ENCODE data around the gene FUS.

Gene FUS

GRCh38 chr16:31200821-31201568 lies 21.1 kb downstream of the FUS start:
- peak overlapping the region; percentile 66; the same call in 1 of the 2 replicates for H3K9ac ChIP-seq (ENCODE audit: low read length)
- no peaks in the 10 kb centered on the region for H3K27me3 ChIP-seq (ENCODE audit: insufficient read depth, low read length)
- H3K4me2 ChIP-seq (ENCODE audit: low read length) = peak overlapping the region; percentile 87
- H3K27ac ChIP-seq (ENCODE audit: low read depth, low read length, poor library complexity, severe bottlenecking) = peak overlapping the region; percentile 3
- H4K20me1 ChIP-seq (ENCODE audit: insufficient read depth, low read length) = no peaks in the 10 kb centered on the region
- H3K79me2 ChIP-seq (ENCODE audit: insufficient read depth, low read length) = no peaks in the 10 kb centered on the region
- 0 out of 2 replicates have a peak, but pooled peaks cover 17% of the 10 kb centered on the region for H3F3A ChIP-seq (ENCODE audit: insufficient read depth, low read length)
- TF ChIP-seq EZH2 (IDR thresholded peaks at IDR 0.05; ENCODE audit: borderline replicate concordance, low read length) (no peak), CTCF (IDR thresholded peaks at IDR 0.05; ENCODE audit: low read length) (peak; percentile 23; the same call in 1 of the 2 replicates)
- H2AFZ ChIP-seq (ENCODE audit: low read length) = no peak overlapping the region
- H3K9me2 ChIP-seq (ENCODE audit: low read depth, low read length) = no peaks in the 10 kb centered on the region
- H3K4me1 ChIP-seq (ENCODE audit: insufficient read depth, low read length, severe bottlenecking) = peaks cover 25% of the 10 kb centered on the region
- no peaks in the 10 kb centered on the region for H3K9me3 ChIP-seq (ENCODE audit: low read length)
- H3K36me3 ChIP-seq (ENCODE audit: insufficient read depth, low read length) = peaks cover 20% of the 10 kb centered on the region
- peak overlapping the region; percentile 72 for H3K4me3 ChIP-seq (ENCODE audit: low read depth, low read length, poor library complexity, severe bottlenecking)

- Histone ChIP-seq H3K4me2 (ENCODE audit: low read length) (peak overlapping the region; percentile 87), H3K9ac (ENCODE audit: low read length) (peak overlapping the region; percentile 66), H3K36me3 (ENCODE audit: insufficient read depth, low read length) (peaks cover 16% of the 10 kb centered on the region; the same call in 1 of the 2 replicates), H4K20me1 (ENCODE audit: insufficient read depth, low read length) (no peaks in the 10 kb centered on the region), H3K9me2 (ENCODE audit: low read depth, low read length) (no peaks in the 10 kb centered on the region), H3F3A (ENCODE audit: insufficient read depth, low read length) (0 out of 2 replicates have a peak, but pooled peaks cover 17% of the 10 kb centered on the region), H3K27me3 (ENCODE audit: insufficient read depth, low read length) (no peaks in the 10 kb centered on the region), H3K9me3 (ENCODE audit: low read length) (no peaks in the 10 kb centered on the region), H3K79me2 (ENCODE audit: insufficient read depth, low read length) (no peaks in the 10 kb centered on the region), H2AFZ (ENCODE audit: low read length) (no peak overlapping the region), H3K4me1 (ENCODE audit: insufficient read depth, low read length, severe bottlenecking) (peaks cover 25% of the 10 kb centered on the region), H3K4me3 (ENCODE audit: low read depth, low read length, poor library complexity, severe bottlenecking) (peak overlapping the region; percentile 72), H3K27ac (ENCODE audit: low read depth, low read length, poor library complexity, severe bottlenecking) (peak overlapping the region; percentile 3)
- TF ChIP-seq CTCF (IDR thresholded peaks at IDR 0.05; ENCODE audit: low read length) (no peak), EZH2 (IDR thresholded peaks at IDR 0.05; ENCODE audit: borderline replicate concordance, low read length) (no peak)
These were observed 21.9 kb downstream of the FUS start for GRCh38 chr16:31201582-31202413.

- H4K20me1 ChIP-seq (ENCODE audit: insufficient read depth, low read length) = no peaks in the 10 kb centered on the region
- peak within 1 kb of the TSS; percentile 72 for H3K4me3 ChIP-seq (ENCODE audit: low read depth, low read length, poor library complexity, severe bottlenecking)
- peak within 1 kb of the TSS; percentile 87 for H3K4me2 ChIP-seq (ENCODE audit: low read length)
- H3K36me3 ChIP-seq (ENCODE audit: insufficient read depth, low read length) = peaks cover 13% of the 10 kb centered on the region; the same call in 1 of the 2 replicates
- H3K27me3 ChIP-seq (ENCODE audit: insufficient read depth, low read length) = no peaks in the 10 kb centered on the region
- TF ChIP-seq EZH2 (IDR thresholded peaks at IDR 0.05; ENCODE audit: borderline replicate concordance, low read length) = no peak
- no peak for TF ChIP-seq CTCF (IDR thresholded peaks at IDR 0.05; ENCODE audit: low read length)
- H3K9me2 ChIP-seq (ENCODE audit: low read depth, low read length) = no peaks in the 10 kb centered on the region
- no peaks in the 10 kb centered on the region for H3K9me3 ChIP-seq (ENCODE audit: low read length)
- peak within 1 kb of the TSS; percentile 3 for H3K27ac ChIP-seq (ENCODE audit: low read depth, low read length, poor library complexity, severe bottlenecking)
- H3K4me1 ChIP-seq (ENCODE audit: insufficient read depth, low read length, severe bottlenecking) = peaks cover 25% of the 10 kb centered on the region
- H3F3A ChIP-seq (ENCODE audit: insufficient read depth, low read length) = 0 out of 2 replicates have a peak, but pooled peaks cover 17% of the 10 kb centered on the region
- H3K9ac ChIP-seq (ENCODE audit: low read length) = peak within 1 kb of the TSS; percentile 66
- no peak within 1 kb of the TSS for H2AFZ ChIP-seq (ENCODE audit: low read length)
- no peaks in the 10 kb centered on the region for H3K79me2 ChIP-seq (ENCODE audit: insufficient read depth, low read length)
These were observed 22.8 kb downstream of the FUS start, which contains the start of gene PYCARD for GRCh38 chr16:31202414-31203375. Gene PYCARD, minus strand, starts transcription at chr16:31202760. Its CDS starts 70 bp downstream, at chr16:31202690.

All from OCI-LY1 (cell line).